Kidney (tissue), 14 donors: ENCODE measurements around the gene ISX. TPM values are rescaled to one million over a fixed set of nuclear protein-coding genes. Genes with fewer than 3 reads are reported as not detected.
"Not testable (repeated sequence)": the region's sequence is repeated elsewhere in the genome, so short reads cannot be mapped to it uniquely, and the experiment has no call there.

Experiments used
- DNase-seq, 5 donors: peaks; one replicate each; pipeline ENCODE4 v3.0.0-alpha.2; 2013 to 2020
- FAIRE-seq: peaks from 2 replicates; lab custom pipeline; 2012; peaks lifted over from hg19 to GRCh38; lab: Jason Lieb, UNC
- H3K27ac ChIP-seq, 2 donors: one replicate each; pipeline ENCODE4 v1.7.0; 2013; ENCODE audit warnings: low read depth in 2 of 2, low read length in 2 of 2, inconsistent platforms in 1 of 2
- H3K27me3 ChIP-seq: one replicate; pipeline ENCODE4 v1.7.1; 2013; ENCODE audit warnings: low read length, inconsistent platforms; ENCODE audit not compliant: control insufficient read depth, insufficient read depth
- H3K36me3 ChIP-seq, 3 donors: one replicate each; pipeline versions ENCODE4 v1.7.0 to v1.7.1; 2013; ENCODE audit warnings: low read length in 3 of 3, control low read depth in 1 of 3, inconsistent platforms in 1 of 3; ENCODE audit not compliant: insufficient read depth in 3 of 3, control insufficient read depth in 2 of 3
- H3K4me1 ChIP-seq, 3 donors: one replicate each; pipeline versions ENCODE4 v1.7.0 to v1.7.1; 2013; ENCODE audit warnings: low read length in 3 of 3, inconsistent platforms in 1 of 3, low read depth in 1 of 3; ENCODE audit not compliant: control insufficient read depth in 2 of 3, insufficient read depth in 2 of 3
- H3K4me3 ChIP-seq, 3 donors: one replicate each; pipeline versions ENCODE4 v1.7.0 to v1.8.1; 2013; ENCODE audit warnings: low read length in 3 of 3, control low read depth in 1 of 3, inconsistent platforms in 1 of 3
- H3K9ac ChIP-seq, 3 donors: one replicate each; pipeline versions ENCODE4 v1.7.0 to v1.7.1; 2013; ENCODE audit warnings: low read length in 3 of 3, control low read depth in 1 of 3, inconsistent platforms in 1 of 3
- H3K9me3 ChIP-seq, 3 donors: one replicate each; pipeline versions ENCODE4 v1.7.0 to v1.7.1; 2013; ENCODE audit warnings: low read length in 3 of 3, control low read depth in 1 of 3, inconsistent platforms in 1 of 3; ENCODE audit not compliant: control insufficient read depth in 2 of 3, insufficient read depth in 1 of 3
- CTCF ChIP-seq: IDR thresholded peaks from 3 replicates; pipeline ENCODE4 v1.5.1; 2012; ENCODE audit warnings: mild to moderate bottlenecking, moderate library complexity, borderline replicate concordance; ENCODE audit not compliant: insufficient read depth; ENCODE audit errors: extremely low read depth
- intact Hi-C: fragments of 100-400 bp; cut with DNase I; formaldehyde crosslinking; loops from one replicate; pipeline ENCODE4 v1.11.1; 2022
- polyA plus RNA-seq: library from polyadenylated mRNA; stranded (reverse); fragments of 350-450 nt; fragmentation: Illumina TruSeq; extraction: RNeasy Lipid Tissue Mini Kit (QIAGEN cat#74804); gene quantifications from one replicate; pipeline ENCODE4 v1.2.3, GENCODE V29; 2014; ENCODE audit warnings: low read depth, low replicate concordance; ENCODE audit not compliant: insufficient read depth
- total RNA-seq: library from RNA; stranded (reverse); fragmentation: NEBNext Ultra II Directional; extraction: Animal tissue kit (Norgen Biotek cat#: 25700); gene quantifications from one replicate; pipeline ENCODE4 v1.2.1, GENCODE V29; 2021
- donor health status: control.
- donor health status: control.
- donor health status: control.
- donor health status: control.
- donor health status: control.
- donor health status: DM: yes; HTN: yes; CAD: no.
- donor health status: Normal renal cell carcinoma (clear cell type).

The ISX gene
- total and polyA plus RNA-seq, 2 donors from 2014 or later, result not detected

- intact Hi-C loops, result no loop called here
- Histone ChIP-seq H3K9ac (no peak overlapping the region), H3K9me3 (no peaks in the 10 kb centered on the region), H3K27ac (no peak overlapping the region), H3K36me3 (no peaks in the 10 kb centered on the region), H3K4me3 (no peak overlapping the region), H3K4me1 (no peaks in the 10 kb centered on the region), H3K27me3 (no peaks in the 10 kb centered on the region)
- no peak for TF ChIP-seq CTCF
- DNase-seq, result peak in 4 of 5 donors; percentile 53 to 58 (median 55)
- FAIRE-seq, result no peak
Measured at GRCh38 chr22:35021161-35021560, 44.8 kb upstream of the ISX start.

- intact Hi-C loops, result no loop called here
- peak overlapping the region in 1 of 2 donors; percentile 20 for H3K27ac ChIP-seq
- no peaks in the 10 kb centered on the region for H3K27me3 ChIP-seq
- no peak for TF ChIP-seq CTCF
- H3K36me3 ChIP-seq, result no peaks in the 10 kb centered on the region
- no peak overlapping the region for H3K9ac ChIP-seq
- FAIRE-seq (no peak), DNase-seq (no peak)
- no peak overlapping the region for H3K4me3 ChIP-seq
- H3K4me1 ChIP-seq, result no peaks in the 10 kb centered on the region
- no peaks in the 10 kb centered on the region for H3K9me3 ChIP-seq
Measured at GRCh38 chr22:35022291-35022690, 43.7 kb upstream of the ISX start.

DNA sequence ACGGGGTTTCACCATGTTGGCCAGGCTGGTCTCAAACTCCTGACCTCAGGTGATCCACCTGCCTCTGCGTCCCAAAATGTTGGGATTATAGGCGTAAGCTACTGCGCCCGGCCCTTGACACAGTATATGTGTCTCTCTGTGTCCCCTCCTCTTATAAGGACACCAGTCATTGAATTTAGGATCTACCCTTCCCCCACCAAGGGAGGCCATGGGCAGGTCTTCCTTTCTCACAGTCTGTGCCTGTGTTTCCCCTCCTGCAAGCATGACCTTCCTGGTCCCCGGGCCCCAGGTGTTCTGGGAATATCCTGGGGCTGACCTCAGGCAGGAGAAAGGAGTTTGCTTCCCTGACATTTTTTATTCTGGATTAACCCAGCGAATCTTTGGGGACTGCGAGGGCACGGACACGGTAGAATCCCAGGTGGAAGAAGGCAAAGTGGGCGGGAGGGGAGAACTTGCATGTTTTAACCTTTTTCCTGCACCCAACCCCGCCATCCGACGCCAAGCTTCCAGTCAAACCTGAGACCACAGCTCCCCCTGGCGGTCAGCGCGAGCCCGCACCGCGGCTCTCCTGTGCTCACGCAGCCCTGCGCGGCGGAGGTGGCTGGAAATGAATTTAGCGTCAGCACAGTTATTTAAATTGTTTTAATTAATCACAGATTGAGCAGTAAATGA, 42.1 kb upstream of the ISX start:
- H3K27ac ChIP-seq, result no peak overlapping the region
- peak; percentile 86 for TF ChIP-seq CTCF
- peak; percentile 79 to 88 (median 84) for DNase-seq
- no peaks in the 10 kb centered on the region for H3K4me1 ChIP-seq
- no peaks in the 10 kb centered on the region for H3K9me3 ChIP-seq
- no peak for FAIRE-seq
- H3K36me3 ChIP-seq, result no peaks in the 10 kb centered on the region
- H3K9ac ChIP-seq, result no peak overlapping the region
- no peaks in the 10 kb centered on the region for H3K27me3 ChIP-seq
- no peak overlapping the region for H3K4me3 ChIP-seq
- intact Hi-C loops, result no loop called here

DNA sequence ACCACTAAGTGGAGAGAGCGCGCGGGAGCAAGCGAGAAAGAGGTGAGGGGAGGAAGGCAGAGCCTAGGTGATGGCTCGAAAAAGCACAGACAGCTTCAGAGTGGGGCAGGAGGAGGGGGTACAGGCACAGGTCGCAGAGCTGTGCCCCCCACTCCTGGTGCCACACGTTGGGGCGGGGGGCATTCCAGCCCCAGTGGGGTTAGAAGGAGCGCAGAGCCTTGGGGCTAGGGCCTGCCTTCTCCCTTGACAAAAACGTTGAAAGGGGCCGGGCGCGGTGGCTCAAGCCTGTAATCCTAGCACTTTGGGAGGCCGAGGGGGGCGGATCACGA, 41.6 kb upstream of the ISX start:
- intact Hi-C loops, result no loop called here
- DNase-seq (no peak), FAIRE-seq (no peak)
- H3K4me3 ChIP-seq, result no peak overlapping the region
- no peak for TF ChIP-seq CTCF
- H3K36me3 ChIP-seq, result no peaks in the 10 kb centered on the region
- H3K9me3 ChIP-seq, result no peaks in the 10 kb centered on the region
- H3K27me3 ChIP-seq, result no peaks in the 10 kb centered on the region
- no peak overlapping the region for H3K9ac ChIP-seq
- H3K4me1 ChIP-seq, result no peaks in the 10 kb centered on the region
- no peak overlapping the region for H3K27ac ChIP-seq

GRCh38 chr22:35030112-35030511, 35.8 kb upstream of the ISX start:
- H3K4me1 ChIP-seq, H3K27ac ChIP-seq, FAIRE-seq, DNase-seq, H3K36me3 ChIP-seq, H3K27me3 ChIP-seq, H3K4me3 ChIP-seq, H3K9me3 ChIP-seq, intact Hi-C loops, H3K9ac ChIP-seq: not testable (repeated sequence)
